Neural cell (in vitro differentiated cells): Measurements from ENCODE around the gene DSCAML1. TPM values are rescaled to one million over a fixed set of nuclear protein-coding genes. Genes with fewer than 3 reads are reported as not detected.

Experiments
- H2AFZ ChIP-seq: fragments of 200-600, 300-800 bp; sonication (generic), shearing (Covaris generic); 2 replicates; pipeline ENCODE4 v1.6.0; 2014; ENCODE audit warnings: low read depth, mild to moderate bottlenecking, antibody characterized with exemption, low read length, moderate library complexity
- H3F3A ChIP-seq: fragments of 200-600 bp; shearing (Covaris generic); 2 replicates; pipeline ENCODE4 v1.6.1; 2016; ENCODE audit warnings: mild to moderate bottlenecking, moderate library complexity, mixed read lengths, antibody characterized with exemption, low read length; ENCODE audit not compliant: insufficient read depth, poor library complexity, severe bottlenecking
- H3K27ac ChIP-seq: fragments of 200-600, 300-800 bp; sonication (generic), shearing (Covaris generic); 2 replicates; pipeline ENCODE4 v1.5.1; 2014; ENCODE audit warnings: mild to moderate bottlenecking, low read length, moderate library complexity
- H3K27me3 ChIP-seq: fragments of 300-800, 200-600 bp; sonication (generic), shearing (Covaris generic); 2 replicates; pipeline ENCODE4 v1.6.0; 2014; ENCODE audit warnings: mild to moderate bottlenecking, low read depth, low read length, moderate library complexity; ENCODE audit not compliant: insufficient read depth
- H3K36me3 ChIP-seq: fragments of 300-800, 200-600 bp; sonication (generic), shearing (Covaris generic); 2 replicates; pipeline ENCODE4 v1.5.1; 2014; ENCODE audit warnings: mild to moderate bottlenecking, antibody characterized with exemption, low read length, moderate library complexity; ENCODE audit not compliant: insufficient read depth
- H3K4me2 ChIP-seq: fragments of 300-800, 200-600 bp; sonication (generic), shearing (Covaris generic); 2 replicates; pipeline ENCODE4 v1.6.0; 2014; ENCODE audit warnings: mild to moderate bottlenecking, low read length
- H3K4me3 ChIP-seq: fragments of 300-800, 200-600 bp; sonication (generic), shearing (Covaris generic); 2 replicates; pipeline ENCODE4 v1.5.1; 2014; ENCODE audit warnings: mild to moderate bottlenecking, low read length, moderate library complexity
- H3K79me2 ChIP-seq: fragments of 200-600 bp; shearing (Covaris generic); replicated peaks from 2 replicates; pipeline ENCODE4 v1.6.0; 2014; ENCODE audit warnings: mild to moderate bottlenecking, low read length, moderate library complexity; ENCODE audit not compliant: insufficient read depth
- H3K9ac ChIP-seq: fragments of 300-800, 200-600 bp; sonication (generic), shearing (Covaris generic); 2 replicates; pipeline ENCODE4 v1.6.1; 2016; ENCODE audit warnings: mild to moderate bottlenecking, low read length, mixed read lengths
- H3K9me2 ChIP-seq: fragments of 200-600 bp; shearing (Covaris generic); 2 replicates; pipeline ENCODE4 v1.6.1; 2016; ENCODE audit warnings: mild to moderate bottlenecking, low read length, mixed read lengths; ENCODE audit not compliant: insufficient read depth
- H3K9me3 ChIP-seq: fragments of 200-600, 300-800 bp; sonication (generic), shearing (Covaris generic); 2 replicates; pipeline ENCODE4 v1.6.1; 2016; ENCODE audit warnings: mild to moderate bottlenecking, mixed run types, low read length, moderate library complexity, mixed read lengths
- H4K20me1 ChIP-seq: fragments of 200-600 bp; shearing (Covaris generic); 2 replicates; pipeline ENCODE4 v1.6.1; 2016; ENCODE audit warnings: mild to moderate bottlenecking, mixed run types; ENCODE audit not compliant: insufficient read depth
- CTCF ChIP-seq: fragments of 450-650 bp; IDR thresholded peaks from 2 replicates; pipeline ENCODE4 v1.5.1; 2014; ENCODE audit warnings: antibody characterized with exemption, mild to moderate bottlenecking, moderate library complexity; ENCODE audit not compliant: poor library complexity, severe bottlenecking
- EP300 ChIP-seq: fragments of 450-650 bp; conservative IDR thresholded peaks from 2 replicates; pipeline ENCODE4 v1.6.1; 2014; ENCODE audit warnings: antibody characterized with exemption, mild to moderate bottlenecking, moderate library complexity; ENCODE audit not compliant: poor library complexity, severe bottlenecking
- EZH2 ChIP-seq: fragments of 200-600, 300-800 bp; shearing (Covaris generic), sonication (generic); IDR thresholded peaks from 2 replicates; pipeline ENCODE4 v1.6.1; 2014; ENCODE audit warnings: antibody characterized with exemption, low read length, borderline replicate concordance, mild to moderate bottlenecking; ENCODE audit not compliant: insufficient read depth, poor library complexity, severe bottlenecking
- MXI1 ChIP-seq: fragments of 450-650 bp; conservative IDR thresholded peaks from 2 replicates; pipeline ENCODE4 v1.6.1; 2014; ENCODE audit warnings: antibody characterized with exemption, mild to moderate bottlenecking; ENCODE audit not compliant: poor library complexity, severe bottlenecking
- POLR2AphosphoS5 ChIP-seq: IDR thresholded peaks from 2 replicates; pipeline ENCODE4 v1.6.1; 2012
- RAD21 ChIP-seq: fragments of 450-650 bp; conservative IDR thresholded peaks from 2 replicates; pipeline ENCODE4 v1.6.1; 2014; ENCODE audit warnings: antibody characterized with exemption, mild to moderate bottlenecking, moderate library complexity
- REST ChIP-seq: IDR thresholded peaks from 2 replicates; pipeline ENCODE4 v1.6.1; 2012; ENCODE audit warnings: borderline replicate concordance
- SMC3 ChIP-seq: fragments of 450-650 bp; conservative IDR thresholded peaks from 2 replicates; pipeline ENCODE4 v1.6.1; 2014; ENCODE audit warnings: antibody characterized with exemption, mild to moderate bottlenecking, moderate library complexity; ENCODE audit not compliant: poor library complexity
- TAF1 ChIP-seq: IDR thresholded peaks from 2 replicates; pipeline ENCODE4 v1.6.1; 2012; ENCODE audit warnings: low read depth
- polyA plus RNA-seq: library from polyadenylated mRNA; depleted of rRNA; stranded (reverse); fragments of >200 nt; gene quantifications from 2 replicates; pipeline ENCODE4 v1.2.3, GENCODE V29; 2014

Gene DSCAML1
- polyA plus RNA-seq, 1 donor from 2014 or later, result 1.3 TPM

GRCh38 chr11:117715801-117716200, 81.2 kb downstream of the DSCAML1 start:
- Histone ChIP-seq H3K79me2 (no peaks in the 10 kb centered on the region), H3K36me3 (no peaks in the 10 kb centered on the region), H2AFZ (no peak overlapping the region), H3K4me2 (no peak overlapping the region), H3K9me2 (no peaks in the 10 kb centered on the region), H3K27ac (no peak overlapping the region), H3F3A (peaks cover 4% of the 10 kb centered on the region), H3K27me3 (no peaks in the 10 kb centered on the region), H3K9me3 (no peaks in the 10 kb centered on the region), H3K4me3 (no peak overlapping the region), H3K9ac (no peak overlapping the region), H4K20me1 (no peaks in the 10 kb centered on the region)
- no peak for TF ChIP-seq CTCF
- no peak for TF ChIP-seq EZH2
- TF ChIP-seq SMC3, result no peak

GRCh38 chr11:117713538-117713991, 83.5 kb downstream of the DSCAML1 start:
- TF ChIP-seq REST, result no peak
- TF ChIP-seq MXI1, result no peak
- no peak for TF ChIP-seq SMC3
- no peak for TF ChIP-seq RAD21
- no peak for TF ChIP-seq POLR2AphosphoS5
- TF ChIP-seq EP300, result no peak
- no peak for TF ChIP-seq TAF1
- no peak for TF ChIP-seq EZH2
- no peak for TF ChIP-seq CTCF

More at GRCh38 chr11:117713538-117713991, 83.5 kb downstream of the DSCAML1 start:
- H3K36me3 ChIP-seq, result no peaks in the 10 kb centered on the region
- no peak overlapping the region for H3K9ac ChIP-seq
- no peaks in the 10 kb centered on the region for H3K9me2 ChIP-seq
- no peaks in the 10 kb centered on the region for H3K79me2 ChIP-seq
- H2AFZ ChIP-seq, result no peak overlapping the region
- no peaks in the 10 kb centered on the region for H3K27me3 ChIP-seq
- H3K9me3 ChIP-seq, result no peaks in the 10 kb centered on the region
- no peak overlapping the region for H3K27ac ChIP-seq
- H3K4me2 ChIP-seq, result no peak overlapping the region
- no peaks in the 10 kb centered on the region for H4K20me1 ChIP-seq
- no peak overlapping the region for H3K4me3 ChIP-seq
- peaks cover 4% of the 10 kb centered on the region for H3F3A ChIP-seq
